Calu3 (cell line): ENCODE measurements around the gene KATNB1. TPM values are rescaled to one million over a fixed set of nuclear protein-coding genes. Genes with fewer than 3 reads are reported as not detected.

Source experiments
- BruUV-seq: library from RNA; stranded (reverse); fragments of 400-500 nt; replicated peaks from 2 replicates; lab custom pipeline; 2021; lab: Mats Ljungman, UMichigan
- CTCF ChIA-PET: fragments of 300-600 bp; sonication (Branson Sonifier 250); formaldehyde crosslinking; loops from one replicate; lab custom pipeline; 2022; ENCODE audit warnings: antibody characterized with exemption; lab: Charles Lee
- DNase-seq: peaks from one replicate; pipeline ENCODE4 v3.0.0; 2022
- H3K27ac Mint-ChIP-seq: one replicate; pipeline ENCODE4 v1.8.0; 2022; ENCODE audit warnings: mixed read lengths; ENCODE audit not compliant: unreplicated experiment
- H3K27me3 Mint-ChIP-seq: one replicate; pipeline ENCODE4 v1.8.0; 2022; ENCODE audit warnings: mixed read lengths; ENCODE audit not compliant: unreplicated experiment
- H3K36me3 Mint-ChIP-seq: one replicate; pipeline ENCODE4 v1.8.0; 2022; ENCODE audit warnings: mild to moderate bottlenecking, moderate library complexity, mixed read lengths; ENCODE audit not compliant: insufficient read depth, unreplicated experiment
- H3K4me1 Mint-ChIP-seq: one replicate; pipeline ENCODE4 v1.8.0; 2022; ENCODE audit warnings: mild to moderate bottlenecking, low read depth, mixed read lengths; ENCODE audit not compliant: unreplicated experiment
- H3K4me3 Mint-ChIP-seq: one replicate; pipeline ENCODE4 v1.8.0; 2022; ENCODE audit warnings: mild to moderate bottlenecking, low read depth, moderate library complexity, mixed read lengths; ENCODE audit not compliant: unreplicated experiment
- H3K9me3 Mint-ChIP-seq: one replicate; pipeline ENCODE4 v1.8.0; 2022; ENCODE audit warnings: low read depth, mixed read lengths; ENCODE audit not compliant: unreplicated experiment
- intact Hi-C: fragments of 100-400 bp; cut with micrococcal nuclease; formaldehyde crosslinking; loops from one replicate; pipeline ENCODE4 v1.10.0; 2022; ENCODE audit not compliant: unreplicated experiment
- total RNA-seq: library from RNA; stranded (reverse); gene quantifications from 2 replicates; pipeline ENCODE4 v1.2.3, GENCODE V29; 2022
- TF ChIP-seq, protein P1 (sequence below): fragments of 200-600 bp; IDR thresholded peaks from one replicate; pipeline ENCODE4 v1.8.0; 2022; ENCODE audit warnings: antibody characterized with exemption; ENCODE audit not compliant: unreplicated experiment

KATNB1 gene
- total RNA-seq, 1 experiment from 2014 or later, result 28.6 TPM

DNA sequence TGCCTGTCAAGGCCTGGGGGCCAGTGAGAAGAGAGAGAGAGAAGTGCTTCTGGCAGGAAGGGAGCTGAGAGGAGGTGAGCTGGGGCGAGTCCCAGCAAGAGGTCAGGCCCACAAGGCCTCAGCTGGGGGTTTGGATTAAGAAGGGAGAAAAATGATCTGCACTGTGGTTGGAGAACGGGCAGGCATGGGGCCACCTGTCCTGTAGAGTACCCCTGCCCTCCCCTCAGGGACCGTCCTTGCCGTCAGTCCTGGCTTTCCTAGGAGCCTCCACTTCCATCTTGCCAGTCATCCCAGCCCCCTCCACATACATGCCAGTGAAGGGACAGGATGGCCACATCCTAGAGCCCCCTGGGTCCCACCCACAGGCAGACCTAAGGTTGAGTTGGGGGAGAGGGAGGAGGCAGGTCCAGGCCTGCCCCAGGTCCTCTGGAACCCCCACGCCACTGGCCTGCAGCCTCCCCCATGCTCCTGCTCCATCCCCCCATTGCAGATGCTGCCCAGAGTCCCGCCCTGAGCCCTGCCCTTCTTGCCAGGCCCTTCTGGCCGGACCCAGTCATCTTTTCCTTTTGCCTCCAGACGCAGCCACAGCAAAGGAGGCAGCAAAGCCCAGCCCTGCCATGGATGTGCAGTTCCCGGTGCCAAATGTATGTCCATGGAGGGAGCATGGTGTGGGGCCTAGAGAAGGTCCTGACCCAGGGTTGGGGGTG, 18.9 kb downstream of the KATNB1 start:
- H3K4me3 Mint-ChIP-seq, result no peak overlapping the region
- CTCF ChIA-PET, result no interaction called here
- no peaks in the 10 kb centered on the region for H3K4me1 Mint-ChIP-seq
- no peak overlapping the region for H3K27ac Mint-ChIP-seq
- H3K27me3 Mint-ChIP-seq, result no peaks in the 10 kb centered on the region
- intact Hi-C loops, result loop anchor here (10.0 kb wide), 2 partner anchors 140 to 250 kb away; partner anchors contain the start of genes USB1 and ZNF319
- no peak for DNase-seq
- H3K9me3 Mint-ChIP-seq, result no peaks in the 10 kb centered on the region
- no TSS peak for BruUV-seq
- H3K36me3 Mint-ChIP-seq, result peaks cover 21% of the 10 kb centered on the region
- TF ChIP-seq, protein P1, sequence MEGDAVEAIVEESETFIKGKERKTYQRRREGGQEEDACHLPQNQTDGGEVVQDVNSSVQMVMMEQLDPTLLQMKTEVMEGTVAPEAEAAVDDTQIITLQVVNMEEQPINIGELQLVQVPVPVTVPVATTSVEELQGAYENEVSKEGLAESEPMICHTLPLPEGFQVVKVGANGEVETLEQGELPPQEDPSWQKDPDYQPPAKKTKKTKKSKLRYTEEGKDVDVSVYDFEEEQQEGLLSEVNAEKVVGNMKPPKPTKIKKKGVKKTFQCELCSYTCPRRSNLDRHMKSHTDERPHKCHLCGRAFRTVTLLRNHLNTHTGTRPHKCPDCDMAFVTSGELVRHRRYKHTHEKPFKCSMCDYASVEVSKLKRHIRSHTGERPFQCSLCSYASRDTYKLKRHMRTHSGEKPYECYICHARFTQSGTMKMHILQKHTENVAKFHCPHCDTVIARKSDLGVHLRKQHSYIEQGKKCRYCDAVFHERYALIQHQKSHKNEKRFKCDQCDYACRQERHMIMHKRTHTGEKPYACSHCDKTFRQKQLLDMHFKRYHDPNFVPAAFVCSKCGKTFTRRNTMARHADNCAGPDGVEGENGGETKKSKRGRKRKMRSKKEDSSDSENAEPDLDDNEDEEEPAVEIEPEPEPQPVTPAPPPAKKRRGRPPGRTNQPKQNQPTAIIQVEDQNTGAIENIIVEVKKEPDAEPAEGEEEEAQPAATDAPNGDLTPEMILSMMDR, result no peak

DNA sequence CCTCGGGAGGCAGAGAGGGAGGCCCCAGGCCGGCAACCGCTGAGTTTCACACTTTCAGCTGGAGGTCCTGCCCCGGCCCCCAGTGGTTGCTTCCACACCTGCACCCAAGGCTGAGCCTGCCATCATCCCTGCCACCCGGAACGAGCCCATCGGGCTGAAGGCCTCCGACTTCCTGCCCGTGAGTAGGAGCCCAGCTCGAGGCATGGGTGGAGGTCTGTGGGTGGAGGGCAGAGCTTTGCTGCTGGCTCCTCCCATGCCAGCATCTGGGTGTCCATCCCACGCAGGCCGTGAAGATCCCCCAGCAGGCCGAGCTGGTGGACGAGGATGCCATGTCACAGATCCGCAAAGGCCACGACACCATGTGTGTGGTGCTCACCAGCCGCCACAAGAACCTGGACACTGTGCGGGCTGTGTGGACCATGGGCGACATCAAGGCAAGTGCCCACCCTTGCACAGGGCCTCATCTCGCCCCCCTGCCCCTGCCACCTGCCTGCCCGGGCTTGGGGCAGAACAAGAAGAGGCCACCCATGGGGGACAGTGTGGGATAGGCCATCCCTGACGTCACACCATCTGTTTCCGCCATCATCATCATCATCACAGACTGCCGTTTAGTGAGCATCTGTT, 19.6 kb downstream of the KATNB1 start:
- Mint-ChIP-seq H3K4me3 (no peak overlapping the region), H3K4me1 (no peaks in the 10 kb centered on the region)
- CTCF ChIA-PET, result no interaction called here

DNA sequence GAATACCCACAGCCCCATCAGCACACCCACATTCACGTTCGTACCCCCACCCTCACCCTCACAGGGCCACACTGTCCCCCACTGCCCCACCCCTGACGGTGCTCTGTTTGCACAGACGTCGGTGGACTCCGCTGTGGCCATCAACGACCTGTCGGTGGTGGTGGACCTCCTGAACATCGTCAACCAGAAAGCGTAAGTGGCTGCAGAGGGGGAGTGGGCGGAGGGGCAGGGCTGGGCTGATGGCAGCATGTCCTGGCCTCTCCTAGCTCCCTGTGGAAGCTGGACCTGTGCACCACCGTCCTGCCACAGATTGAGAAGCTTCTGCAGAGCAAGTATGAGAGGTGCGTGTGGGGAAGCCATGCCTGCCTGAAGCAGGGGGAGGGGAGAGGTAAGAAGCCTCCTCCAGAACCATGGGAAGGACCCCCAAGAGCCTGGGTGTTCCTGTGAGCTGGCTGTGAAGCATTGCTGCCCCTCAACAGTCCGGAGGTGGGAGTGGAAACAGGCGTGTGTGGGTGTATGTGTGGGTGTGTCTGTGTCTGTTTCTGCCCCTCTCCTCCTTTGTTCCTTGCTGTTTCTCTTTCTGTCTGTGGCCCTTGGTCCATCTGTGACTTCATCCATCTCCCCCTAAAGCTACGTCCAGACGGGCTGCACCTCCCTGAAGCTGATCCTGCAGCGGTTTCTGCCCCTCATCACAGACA, 20.3 kb downstream of the KATNB1 start:
- Mint-ChIP-seq H3K27ac (no peak overlapping the region), H3K27me3 (no peaks in the 10 kb centered on the region), H3K36me3 (peaks cover 32% of the 10 kb centered on the region), H3K9me3 (no peaks in the 10 kb centered on the region), H3K4me1 (no peaks in the 10 kb centered on the region), H3K4me3 (no peak overlapping the region)
- intact Hi-C loops, result loop anchor here (10.0 kb wide), 2 partner anchors 139 to 249 kb away; partner anchors contain the start of genes USB1 and ZNF319
- TF ChIP-seq, protein P1, result no peak
- CTCF ChIA-PET, result interaction anchor here (0.6 to 2.4 kb wide), 2 partner anchors 17 to 107 kb away, joined by 7 to 14 read pairs; no protein-coding TSS in a partner anchor
- no peak for DNase-seq
- BruUV-seq, result no TSS peak

More for the DNA sequence above, 19.6 kb downstream of the KATNB1 start:
- Mint-ChIP-seq H3K27me3 (no peaks in the 10 kb centered on the region), H3K27ac (no peak overlapping the region), H3K9me3 (no peaks in the 10 kb centered on the region), H3K36me3 (peaks cover 27% of the 10 kb centered on the region)
- TF ChIP-seq, protein P1, result no peak
- intact Hi-C loops, result loop anchor here (10.0 kb wide), 2 partner anchors 140 to 250 kb away; partner anchors contain the start of genes USB1 and ZNF319
- no peak for DNase-seq
- BruUV-seq, result no TSS peak
